ENCODE results near the gene DEFB108B.
"Not testable (repeated sequence)": the region's sequence is repeated elsewhere in the genome, so short reads cannot be mapped to it uniquely, and the experiment has no call there.

Gene DEFB108B
- long read RNA-seq: 0 reads

DNA sequence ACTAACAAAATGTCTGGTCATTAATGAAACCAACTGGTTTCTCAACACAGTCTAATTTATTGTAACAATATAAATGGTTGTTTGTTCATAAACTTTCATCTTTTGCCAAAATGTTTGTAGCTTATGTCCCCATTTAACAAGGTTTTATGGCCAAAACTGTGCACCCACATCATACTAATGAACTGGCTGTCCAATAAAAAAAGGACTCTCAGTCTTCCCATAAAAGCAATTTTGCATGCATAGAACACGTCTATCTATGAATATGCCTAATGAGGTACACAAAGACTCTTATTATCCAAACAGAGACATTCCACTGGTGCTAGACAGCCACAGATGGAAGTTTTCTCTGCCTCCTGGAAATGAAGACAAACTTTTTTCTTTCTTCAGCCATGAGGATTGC lies at the start of gene DEFB108B:
Gene DEFB108B (plus strand): TSS at position 390 of the 400 bp plus-strand sequence. CDS start 0 bp downstream, at position 390.
- H3K27ac ChIP-seq (replicated peaks); H3K27me3 ChIP-seq (ENCODE audit: insufficient read depth, poor library complexity, severe bottlenecking); DNase-seq (ENCODE audit: low read depth in 1 of 2, low spot score in 1 of 2); H3K4me3 ChIP-seq (replicated peaks; ENCODE audit: insufficient read depth, low read length): not testable (repeated sequence)

DNA sequence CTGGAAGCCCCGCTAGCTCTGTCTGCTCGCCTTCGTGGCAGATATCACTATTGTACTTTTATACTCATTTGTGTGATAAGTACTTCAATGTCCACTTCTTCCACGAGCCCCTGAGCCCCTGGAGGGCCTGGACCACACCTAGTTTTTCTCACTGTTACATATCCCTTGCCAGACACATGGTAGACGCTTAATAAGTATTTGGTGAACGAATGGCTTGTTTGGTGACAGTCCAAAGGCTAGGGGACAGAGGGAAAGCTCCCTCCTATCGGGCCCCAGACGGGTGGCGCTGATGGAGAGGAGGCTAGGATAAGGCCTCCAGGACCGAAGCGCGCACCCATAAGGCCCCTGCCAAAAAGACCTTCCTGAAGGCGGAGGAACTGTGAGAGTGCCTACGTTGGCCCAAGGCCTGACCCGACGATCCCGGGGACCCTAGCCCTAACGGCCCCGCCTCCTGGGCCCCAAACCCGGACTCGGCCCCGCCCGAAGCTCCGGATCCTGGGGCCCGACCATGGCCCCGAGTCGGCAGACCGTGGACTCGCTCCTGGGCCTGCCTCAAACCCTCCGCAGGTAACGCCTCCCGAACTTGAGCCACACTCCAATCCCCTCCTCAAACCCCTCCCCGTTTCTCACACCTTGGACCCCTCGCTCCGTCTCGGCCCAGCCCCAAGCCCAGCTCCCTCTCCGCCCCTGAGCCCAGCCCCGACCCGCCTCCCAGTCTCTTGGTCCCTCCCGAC lies 46.7 kb upstream of the DEFB108B start:
- not testable (repeated sequence) for H3K27ac ChIP-seq (replicated peaks); H3K27me3 ChIP-seq (ENCODE audit: insufficient read depth, poor library complexity, severe bottlenecking)
- DNase-seq (ENCODE audit: low read depth in 1 of 2, low spot score in 1 of 2): peak in 1 of 2 experiments; percentile 41
- peak overlapping the region; percentile 73 for H3K4me3 ChIP-seq (replicated peaks; ENCODE audit: insufficient read depth, low read length)

DNA sequence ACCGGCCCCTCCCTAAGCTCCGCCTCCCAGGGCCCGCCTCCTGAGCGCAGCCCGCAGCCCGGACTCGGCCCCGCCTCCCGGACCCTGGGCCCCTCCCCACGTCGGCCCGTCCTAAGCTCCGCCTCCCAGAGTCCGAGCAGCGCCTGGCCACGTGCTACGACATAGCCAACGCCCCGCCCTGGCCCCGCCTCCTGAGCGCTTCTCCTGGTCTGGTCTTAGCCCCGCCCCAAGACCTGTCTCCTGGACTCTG lies 46.2 kb upstream of the DEFB108B start:
- not testable (repeated sequence) for H3K27me3 ChIP-seq (ENCODE audit: insufficient read depth, poor library complexity, severe bottlenecking)
- DNase-seq (ENCODE audit: low read depth in 1 of 2, low spot score in 1 of 2): peak; percentile 96 to 99
- Histone ChIP-seq H3K4me3 (replicated peaks; ENCODE audit: insufficient read depth, low read length) (peak overlapping the region; percentile 73), H3K27ac (replicated peaks) (peak overlapping the region; percentile 84)

DNA sequence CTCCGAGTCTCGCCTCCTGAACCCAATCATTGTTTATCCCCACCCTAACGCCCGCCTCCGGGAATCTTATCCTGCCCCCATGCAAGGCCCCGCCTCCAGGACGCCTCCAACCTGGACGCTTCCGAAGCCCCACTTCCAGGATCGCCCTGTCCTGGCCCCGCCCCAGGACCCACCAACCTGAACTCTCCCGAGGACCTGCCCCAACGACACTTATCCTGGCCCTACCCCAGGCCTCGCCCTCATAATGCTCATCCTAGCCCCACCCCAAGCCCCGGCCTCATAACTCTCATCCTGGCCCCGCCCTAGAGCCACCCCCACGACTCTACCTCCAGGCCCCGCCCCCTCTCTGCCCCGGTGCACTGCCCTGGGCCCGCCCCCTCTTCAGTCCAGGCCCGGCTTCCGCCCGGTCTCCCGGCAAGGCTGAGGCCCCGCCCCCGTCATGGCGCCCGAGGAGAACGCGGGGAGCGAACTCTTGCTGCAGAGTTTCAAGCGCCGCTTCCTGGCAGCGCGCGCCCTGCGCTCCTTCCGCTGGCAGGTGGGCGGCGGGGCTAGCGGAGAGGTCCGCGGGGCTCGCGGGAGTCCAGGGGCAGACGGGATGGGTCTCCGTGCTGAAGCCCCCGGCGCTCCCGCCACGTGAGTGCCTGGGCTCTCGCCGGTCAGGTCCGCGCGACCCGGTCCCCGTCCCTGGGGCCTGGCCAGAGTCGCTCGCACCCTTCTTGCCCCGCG lies 45.7 kb upstream of the DEFB108B start:
- DNase-seq (ENCODE audit: low read depth in 1 of 2, low spot score in 1 of 2): peak; percentile 83 to 92
- Histone ChIP-seq H3K27me3 (ENCODE audit: insufficient read depth, poor library complexity, severe bottlenecking) (no peaks in the 10 kb centered on the region), H3K4me3 (replicated peaks; ENCODE audit: insufficient read depth, low read length) (peak overlapping the region; percentile 73), H3K27ac (replicated peaks) (peak overlapping the region; percentile 84)
- TF ChIP-seq SPI1 (IDR thresholded peaks at IDR 0.05; ENCODE audit: borderline replicate concordance, low read depth) (no peak), GABPA (IDR thresholded peaks at IDR 0.05; ENCODE audit: low read depth) (no peak), POLR2AphosphoS5 (IDR thresholded peaks at IDR 0.05; ENCODE audit: low read depth) (peak; percentile 40; the same call in 1 of the 2 replicates)
- TF ChIP-seq, protein P1, sequence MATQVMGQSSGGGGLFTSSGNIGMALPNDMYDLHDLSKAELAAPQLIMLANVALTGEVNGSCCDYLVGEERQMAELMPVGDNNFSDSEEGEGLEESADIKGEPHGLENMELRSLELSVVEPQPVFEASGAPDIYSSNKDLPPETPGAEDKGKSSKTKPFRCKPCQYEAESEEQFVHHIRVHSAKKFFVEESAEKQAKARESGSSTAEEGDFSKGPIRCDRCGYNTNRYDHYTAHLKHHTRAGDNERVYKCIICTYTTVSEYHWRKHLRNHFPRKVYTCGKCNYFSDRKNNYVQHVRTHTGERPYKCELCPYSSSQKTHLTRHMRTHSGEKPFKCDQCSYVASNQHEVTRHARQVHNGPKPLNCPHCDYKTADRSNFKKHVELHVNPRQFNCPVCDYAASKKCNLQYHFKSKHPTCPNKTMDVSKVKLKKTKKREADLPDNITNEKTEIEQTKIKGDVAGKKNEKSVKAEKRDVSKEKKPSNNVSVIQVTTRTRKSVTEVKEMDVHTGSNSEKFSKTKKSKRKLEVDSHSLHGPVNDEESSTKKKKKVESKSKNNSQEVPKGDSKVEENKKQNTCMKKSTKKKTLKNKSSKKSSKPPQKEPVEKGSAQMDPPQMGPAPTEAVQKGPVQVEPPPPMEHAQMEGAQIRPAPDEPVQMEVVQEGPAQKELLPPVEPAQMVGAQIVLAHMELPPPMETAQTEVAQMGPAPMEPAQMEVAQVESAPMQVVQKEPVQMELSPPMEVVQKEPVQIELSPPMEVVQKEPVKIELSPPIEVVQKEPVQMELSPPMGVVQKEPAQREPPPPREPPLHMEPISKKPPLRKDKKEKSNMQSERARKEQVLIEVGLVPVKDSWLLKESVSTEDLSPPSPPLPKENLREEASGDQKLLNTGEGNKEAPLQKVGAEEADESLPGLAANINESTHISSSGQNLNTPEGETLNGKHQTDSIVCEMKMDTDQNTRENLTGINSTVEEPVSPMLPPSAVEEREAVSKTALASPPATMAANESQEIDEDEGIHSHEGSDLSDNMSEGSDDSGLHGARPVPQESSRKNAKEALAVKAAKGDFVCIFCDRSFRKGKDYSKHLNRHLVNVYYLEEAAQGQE (IDR thresholded peaks at IDR 0.05; ENCODE audit: insufficient replicate concordance, low read depth): no peak
- TF ChIP-seq, protein P2, sequence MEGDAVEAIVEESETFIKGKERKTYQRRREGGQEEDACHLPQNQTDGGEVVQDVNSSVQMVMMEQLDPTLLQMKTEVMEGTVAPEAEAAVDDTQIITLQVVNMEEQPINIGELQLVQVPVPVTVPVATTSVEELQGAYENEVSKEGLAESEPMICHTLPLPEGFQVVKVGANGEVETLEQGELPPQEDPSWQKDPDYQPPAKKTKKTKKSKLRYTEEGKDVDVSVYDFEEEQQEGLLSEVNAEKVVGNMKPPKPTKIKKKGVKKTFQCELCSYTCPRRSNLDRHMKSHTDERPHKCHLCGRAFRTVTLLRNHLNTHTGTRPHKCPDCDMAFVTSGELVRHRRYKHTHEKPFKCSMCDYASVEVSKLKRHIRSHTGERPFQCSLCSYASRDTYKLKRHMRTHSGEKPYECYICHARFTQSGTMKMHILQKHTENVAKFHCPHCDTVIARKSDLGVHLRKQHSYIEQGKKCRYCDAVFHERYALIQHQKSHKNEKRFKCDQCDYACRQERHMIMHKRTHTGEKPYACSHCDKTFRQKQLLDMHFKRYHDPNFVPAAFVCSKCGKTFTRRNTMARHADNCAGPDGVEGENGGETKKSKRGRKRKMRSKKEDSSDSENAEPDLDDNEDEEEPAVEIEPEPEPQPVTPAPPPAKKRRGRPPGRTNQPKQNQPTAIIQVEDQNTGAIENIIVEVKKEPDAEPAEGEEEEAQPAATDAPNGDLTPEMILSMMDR (IDR thresholded peaks at IDR 0.05; ENCODE audit: insufficient read depth, low read length): no peak

DNA sequence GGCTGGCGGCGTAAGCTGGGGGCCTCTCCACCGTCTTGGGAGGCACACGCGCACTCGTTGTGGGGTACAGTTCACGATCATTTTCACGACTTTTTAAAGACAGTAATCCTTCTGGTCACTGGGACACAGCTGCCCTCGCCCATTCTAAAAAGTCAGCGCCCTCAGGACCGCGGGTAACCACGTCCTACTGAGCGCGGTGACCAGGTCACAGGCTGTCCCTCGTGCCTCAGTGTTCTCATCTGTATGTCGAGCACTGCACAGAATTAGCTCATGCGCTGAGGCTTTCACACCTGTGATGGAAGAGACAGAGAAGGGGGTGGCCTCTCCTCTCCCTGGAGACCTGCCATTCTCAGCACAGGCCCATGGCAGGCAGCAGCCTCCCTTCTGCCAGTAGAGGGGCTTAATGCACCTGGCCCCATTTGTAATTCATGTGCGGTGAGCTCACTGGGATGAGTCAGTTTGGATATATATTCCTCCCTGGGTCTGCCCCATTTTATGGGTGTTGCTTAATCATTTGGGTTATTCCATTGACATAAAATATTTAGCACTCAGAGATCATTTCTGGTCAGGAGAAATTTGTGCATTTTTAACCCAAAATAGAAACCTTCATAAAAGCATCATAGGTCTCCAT lies 45.1 kb upstream of the DEFB108B start:
- peak in 1 of 2 experiments; percentile 6 for DNase-seq (ENCODE audit: low read depth in 1 of 2, low spot score in 1 of 2)
- Histone ChIP-seq H3K4me3 (replicated peaks; ENCODE audit: insufficient read depth, low read length) (peak overlapping the region; percentile 73), H3K27ac (replicated peaks) (peak overlapping the region; percentile 84)
- not testable (repeated sequence) for H3K27me3 ChIP-seq (ENCODE audit: insufficient read depth, poor library complexity, severe bottlenecking)

- H3K4me3 ChIP-seq (replicated peaks; ENCODE audit: insufficient read depth, low read length); H3K27me3 ChIP-seq (ENCODE audit: insufficient read depth, poor library complexity, severe bottlenecking); H3K27ac ChIP-seq (replicated peaks); DNase-seq (ENCODE audit: low read depth in 1 of 2, low spot score in 1 of 2): not testable (repeated sequence)
Observed at GRCh38 chr11:71789444-71790196, 43.4 kb upstream of the DEFB108B start.

GRCh38 chr11:71791111-71791510 lies 41.9 kb upstream of the DEFB108B start:
- not testable (repeated sequence) for DNase-seq (ENCODE audit: low read depth in 1 of 2, low spot score in 1 of 2); H3K4me3 ChIP-seq (replicated peaks; ENCODE audit: insufficient read depth, low read length)

GRCh38 chr11:71792621-71793235 lies 40.3 kb upstream of the DEFB108B start:
- not testable (repeated sequence) for H3K27ac ChIP-seq (replicated peaks)
- peak in 1 of 2 experiments; percentile 63 for DNase-seq (ENCODE audit: low read depth in 1 of 2, low spot score in 1 of 2)

More at GRCh38 chr11:71791111-71791510, 41.9 kb upstream of the DEFB108B start:
- H3K27ac ChIP-seq (replicated peaks); H3K27me3 ChIP-seq (ENCODE audit: insufficient read depth, poor library complexity, severe bottlenecking): not testable (repeated sequence)

GRCh38 chr11:71794386-71795040 lies 38.5 kb upstream of the DEFB108B start:
- not testable (repeated sequence) for H3K27me3 ChIP-seq (ENCODE audit: insufficient read depth, poor library complexity, severe bottlenecking); H3K4me3 ChIP-seq (replicated peaks; ENCODE audit: insufficient read depth, low read length); H3K27ac ChIP-seq (replicated peaks); DNase-seq (ENCODE audit: low read depth in 1 of 2, low spot score in 1 of 2)

More at GRCh38 chr11:71792621-71793235, 40.3 kb upstream of the DEFB108B start:
- not testable (repeated sequence) for H3K27me3 ChIP-seq (ENCODE audit: insufficient read depth, poor library complexity, severe bottlenecking); H3K4me3 ChIP-seq (replicated peaks; ENCODE audit: insufficient read depth, low read length)

- not testable (repeated sequence) for H3K27ac ChIP-seq (replicated peaks); H3K27me3 ChIP-seq (ENCODE audit: insufficient read depth, poor library complexity, severe bottlenecking); H3K4me3 ChIP-seq (replicated peaks; ENCODE audit: insufficient read depth, low read length); DNase-seq (ENCODE audit: low read depth in 1 of 2, low spot score in 1 of 2)
Observed at GRCh38 chr11:71795236-71795635, 37.8 kb upstream of the DEFB108B start.

Measured in HL-60 (cell line).